Measurements from ENCODE around the gene CLEC14A. TPM values are rescaled to one million over a fixed set of nuclear protein-coding genes. Genes with fewer than 3 reads are reported as not detected.

The CLEC14A gene
- total and polyA plus RNA-seq, 9 of the 15 experiments (the other 6 are each of a cell fraction or from before 2014, with no cell fraction given) = not detected

GRCh38 chr14:38253676-38254075 lies 2.2 kb downstream of the CLEC14A start (continued):
- TF ChIP-seq ZFP91 (CRISPR knock-in tag; IDR thresholded peaks at IDR 0.05) (no peak), RFX7 (CRISPR knock-in tag; IDR thresholded peaks at IDR 0.05) (no peak), NCOA6 (IDR thresholded peaks at IDR 0.05) (no peak), GATAD2B (IDR thresholded peaks at IDR 0.05; ENCODE audit: borderline replicate concordance) (no peak)

- no TSS peak for BruUV-seq (replicated peaks)
- no peaks in the 10 kb centered on the region for H3K79me2 ChIP-seq (ENCODE audit: control insufficient read depth, insufficient read depth, low read length)
- no peaks in the 10 kb centered on the region for H4K20me1 ChIP-seq (replicated peaks; ENCODE audit: control insufficient read depth, insufficient read depth, low read length)
- no peaks in the 10 kb centered on the region for H3K9me3 ChIP-seq (replicated peaks; ENCODE audit: control insufficient read depth, insufficient read depth, low read depth, low read length)
- no peaks in the 10 kb centered on the region for H3K4me1 ChIP-seq (replicated peaks in 1 of 2; ENCODE audit: control insufficient read depth in 2 of 2, insufficient read depth in 2 of 2, low read length in 2 of 2)
- no peak overlapping the region for H2AFZ ChIP-seq (ENCODE audit: low read depth, low read length)
- no peaks in the 10 kb centered on the region for H3K36me3 ChIP-seq (ENCODE audit: control insufficient read depth, insufficient read depth, low read length)
- FAIRE-seq (no peak), ATAC-seq (no peak), DNase-seq (ENCODE audit: extremely low read depth in 1 of 4, low spot score in 3 of 4) (no peak)
- no peaks in the 10 kb centered on the region for H3K9me1 ChIP-seq (ENCODE audit: control insufficient read depth, insufficient read depth, low read length)
- H3K9ac ChIP-seq (ENCODE audit: insufficient read depth in 1 of 2, low read depth in 2 of 2, low read length in 2 of 2) = no peak overlapping the region
- ChIA-PET POLR2A (no interaction called here), CTCF (ENCODE audit: low intra/inter-chr PET ratio) (no interaction called here)
- in situ Hi-C loops (cut with MboI) (no loop called here), intact Hi-C loops (cut with micrococcal nuclease) (no loop called here)
- no peaks in the 10 kb centered on the region for H3K27me3 ChIP-seq (ENCODE audit: control insufficient read depth in 2 of 2, insufficient read depth in 2 of 2, low read length in 2 of 2)
- no peak overlapping the region for H3K4me3 ChIP-seq
- no peak overlapping the region for H3K4me2 ChIP-seq (ENCODE audit: insufficient read depth, low read length)
- H3K27ac ChIP-seq (ENCODE audit: extremely low read depth, low read depth, low read length) = no peak overlapping the region
- WGBS (ENCODE audit: insufficient coverage, low coverage, missing lambda C conversion rate) = 2% methylated on average over 4 of the region's 4 CpGs
- TF ChIP-seq ASH1L (IDR thresholded peaks at IDR 0.05; ENCODE audit: borderline replicate concordance, low read depth, partially characterized antibody) = no peak
- no peak for TF ChIP-seq MYNN (IDR thresholded peaks at IDR 0.05)
- no peak for TF ChIP-seq MYNN (CRISPR knock-in tag; IDR thresholded peaks at IDR 0.05)
- TF ChIP-seq IRF9 (tag; IDR thresholded peaks at IDR 0.05) = no peak
- no peak for TF ChIP-seq DLX4 (CRISPR knock-in tag; IDR thresholded peaks at IDR 0.05)
- no peak for TF ChIP-seq ZNF134 (CRISPR knock-in tag; conservative IDR thresholded peaks at IDR 0.05)
- TF ChIP-seq LARP7 (IDR thresholded peaks at IDR 0.05) = no peak
- no peak for TF ChIP-seq TARDBP (IDR thresholded peaks at IDR 0.05)
- no peak for TF ChIP-seq THAP12 (CRISPR knock-in tag; IDR thresholded peaks at IDR 0.05)
- no peak for TF ChIP-seq ARID3A (IDR thresholded peaks at IDR 0.05; ENCODE audit: borderline replicate concordance, low read depth, low read length)
- TF ChIP-seq TGIF2 (CRISPR knock-in tag; IDR thresholded peaks at IDR 0.05) = no peak
- no peak for TF ChIP-seq ZNF384 (IDR thresholded peaks at IDR 0.05; ENCODE audit: low read depth, low read length)
Measured at GRCh38 chr14:38252066-38252710, 3.7 kb downstream of the CLEC14A start.
